HG03378 (cell line): Measurements from ENCODE around the gene GOPC.

Experiments
- ATAC-seq: cut with Tn5 transposase; IDR thresholded peaks from one replicate; pipeline ENCODE4 v1.9.1; 2021; ENCODE audit warnings: mild to moderate bottlenecking, moderate library complexity; ENCODE audit not compliant: unreplicated experiment

GOPC gene

GRCh38 chr6:117550078-117550600, 52.2 kb downstream of the GOPC start:
- no peak for ATAC-seq

DNA sequence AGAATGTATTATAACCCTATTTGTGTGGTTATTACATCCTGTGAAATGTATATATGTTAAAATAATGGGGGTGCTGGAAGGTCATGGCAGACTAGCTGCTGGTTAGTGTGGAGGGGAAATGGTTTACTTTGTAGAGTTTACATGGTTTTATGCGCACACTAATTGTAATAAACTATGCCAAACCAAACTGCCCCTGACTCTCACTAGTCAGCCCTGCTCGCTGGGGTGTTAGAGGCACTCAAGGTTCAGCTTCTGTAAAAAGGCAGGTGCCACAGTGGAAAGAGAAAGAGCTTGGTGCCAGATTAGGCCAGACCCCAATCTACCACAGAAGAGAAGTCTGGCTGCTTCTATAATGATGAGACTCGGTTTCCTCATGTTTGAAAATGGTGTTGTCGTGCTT, 52.7 kb downstream of the GOPC start:
- no peak for ATAC-seq

- no peak for ATAC-seq
Observed at GRCh38 chr6:117548797-117549301, 53.5 kb downstream of the GOPC start.

GRCh38 chr6:117547688-117548621, 54.4 kb downstream of the GOPC start:
- peak; percentile 43 for ATAC-seq

- ATAC-seq: no peak
Observed at GRCh38 chr6:117546674-117547073, 55.6 kb downstream of the GOPC start.

- no peak for ATAC-seq
Observed at GRCh38 chr6:117545161-117545595, 57.1 kb downstream of the GOPC start.

GRCh38 chr6:117544716-117545115, 57.6 kb downstream of the GOPC start:
- ATAC-seq: no peak

DNA sequence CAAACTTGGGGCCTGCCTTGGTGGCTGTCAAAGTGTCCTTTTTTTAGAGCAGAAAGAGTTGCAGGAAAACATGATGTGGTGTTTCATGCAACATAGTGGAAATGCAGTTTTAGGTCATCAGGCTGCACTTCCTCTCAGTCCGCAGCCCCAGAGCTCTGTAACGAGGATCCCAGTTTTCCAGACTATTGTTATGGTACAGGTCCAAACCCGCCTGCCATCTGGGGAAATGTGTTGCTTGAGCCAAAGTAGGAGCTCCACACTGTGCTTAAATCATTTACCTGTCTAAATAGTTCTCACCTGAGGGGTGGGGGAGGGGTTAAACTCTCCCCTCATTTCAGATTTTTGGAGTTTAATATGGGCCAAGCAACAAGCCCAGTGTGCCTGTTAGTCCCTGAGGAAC, 59.8 kb downstream of the GOPC start:
- ATAC-seq: no peak

- no peak for ATAC-seq
Observed at GRCh38 chr6:117540670-117541069, 61.6 kb downstream of the GOPC start.

- no peak for ATAC-seq
Observed at GRCh38 chr6:117538615-117539014, 63.7 kb downstream of the GOPC start.

DNA sequence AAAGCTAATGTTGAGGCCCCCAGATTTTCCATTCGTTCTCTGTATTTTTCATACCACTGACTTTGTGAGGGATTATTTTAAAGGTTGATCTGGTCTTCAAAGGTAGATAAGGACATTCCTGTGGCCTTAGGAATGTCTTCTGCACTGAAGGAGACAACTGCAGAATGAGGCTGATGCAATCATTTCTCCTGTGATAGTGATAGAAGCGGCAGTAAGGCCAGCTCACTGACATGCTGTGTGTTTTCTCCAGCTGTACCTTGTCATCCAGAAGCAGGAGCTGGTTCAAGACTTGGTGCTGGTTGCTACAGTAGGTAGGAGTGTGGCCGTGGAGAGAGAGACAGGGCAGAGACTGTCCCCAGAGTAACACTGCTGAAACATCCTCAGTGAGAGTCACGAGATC, 66.0 kb downstream of the GOPC start:
- no peak for ATAC-seq

GRCh38 chr6:117534974-117535373, 67.3 kb downstream of the GOPC start:
- no peak for ATAC-seq

GRCh38 chr6:117533775-117534174, 68.5 kb downstream of the GOPC start:
- ATAC-seq: no peak

- no peak for ATAC-seq
Observed at GRCh38 chr6:117531809-117532725, 70.2 kb downstream of the GOPC start.

DNA sequence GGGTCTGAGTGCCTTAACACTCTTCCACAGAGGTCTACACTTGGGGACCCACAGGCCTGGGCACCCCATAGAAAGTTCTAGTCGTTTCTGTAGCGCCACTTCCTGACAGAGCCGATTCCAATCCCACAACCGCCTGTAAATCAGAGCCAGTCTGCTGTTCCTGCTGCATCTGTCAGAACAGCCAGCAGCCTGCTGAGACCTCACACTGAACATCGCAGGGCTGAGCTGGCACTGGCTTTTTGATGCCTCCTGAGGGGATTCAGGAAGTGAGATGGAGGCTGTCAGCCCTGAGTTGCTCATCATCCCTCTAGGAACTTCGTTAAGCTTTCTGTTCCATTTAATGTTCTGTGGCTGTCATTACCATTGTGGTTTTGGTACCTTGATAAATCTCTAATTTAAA, 71.0 kb downstream of the GOPC start:
- ATAC-seq: no peak

DNA sequence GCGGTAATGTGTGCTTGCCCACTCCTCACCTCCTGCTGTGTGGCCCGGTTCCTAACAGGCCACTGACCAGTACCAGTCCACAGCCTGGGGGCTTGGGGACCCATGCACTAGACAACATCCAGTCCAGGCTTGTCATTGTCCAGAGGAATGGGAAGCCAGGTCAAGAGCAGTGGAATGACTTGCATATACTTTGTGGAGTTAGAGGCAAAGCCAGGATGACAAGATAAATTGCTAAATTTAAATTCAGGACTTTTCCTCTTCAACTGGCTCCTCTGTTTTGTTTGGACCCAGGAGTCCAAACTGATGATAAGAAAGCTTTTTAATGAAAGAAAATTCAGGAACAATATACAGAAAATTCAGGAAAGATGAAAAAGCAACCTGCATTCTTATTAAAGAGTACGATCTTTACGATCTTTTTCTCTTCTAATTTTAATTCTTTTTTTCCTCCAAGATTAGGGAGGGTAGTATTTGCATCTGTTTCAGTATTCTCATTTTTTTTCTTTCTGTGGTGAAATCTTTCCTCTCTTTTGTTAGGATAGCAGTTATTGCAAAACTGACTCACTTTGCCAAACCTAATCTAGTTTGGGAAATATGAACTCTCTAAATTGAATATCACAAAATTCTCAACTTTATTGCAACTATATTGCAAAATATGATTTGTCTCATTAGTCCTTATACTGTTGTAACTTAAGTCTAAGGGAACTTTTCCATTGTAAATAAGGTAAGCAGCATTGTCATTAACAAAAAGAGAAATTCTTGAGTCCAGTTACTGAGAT, 71.7 kb downstream of the GOPC start:
- ATAC-seq: no peak

DNA sequence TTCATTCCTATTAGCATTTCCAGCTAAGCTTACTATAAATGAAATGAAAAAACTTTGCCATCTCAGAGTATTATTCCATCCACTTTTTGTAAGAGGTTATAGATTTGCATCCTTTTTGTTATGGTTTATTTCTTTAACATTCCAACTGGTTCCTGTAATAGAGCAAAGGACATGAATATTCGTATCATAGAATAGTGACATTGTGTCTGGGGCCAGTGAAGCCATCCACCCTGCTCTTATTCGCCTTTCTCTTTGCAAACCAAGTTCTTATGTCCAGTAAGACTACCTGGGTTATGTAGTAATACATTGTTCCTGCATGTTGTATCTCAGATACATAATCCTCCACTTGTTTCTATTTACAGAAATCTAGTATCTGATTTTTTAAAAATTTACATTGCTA, 76.7 kb downstream of the GOPC start:
- ATAC-seq: no peak

GRCh38 chr6:117521791-117522502, 80.4 kb downstream of the GOPC start:
- ATAC-seq: no peak

GRCh38 chr6:117520603-117521395, 81.5 kb downstream of the GOPC start:
- ATAC-seq: no peak
